ENCODE results near the gene CLDND1.

GRCh38 chr3:98500019-98500418, 22.7 kb downstream of the CLDND1 start:
- TF ChIP-seq EZH2 (IDR thresholded peaks at IDR 0.05; ENCODE audit: insufficient read depth, poor library complexity, severe bottlenecking), result no peak
- TF ChIP-seq EZH2phosphoT487 (IDR thresholded peaks at IDR 0.05; ENCODE audit: insufficient read depth, low read depth), result no peak

All from GM23248 (cell line).